PC-3 (cell line): Measurements from ENCODE around the gene TIMP1. TPM values are rescaled to one million over a fixed set of nuclear protein-coding genes. Genes with fewer than 3 reads are reported as not detected.

Experiments used
- ATAC-seq: fragments of 200-7000 bp; cut with Tn5 transposase; 2 replicates; pipeline ENCODE4 v1.9.1; 2020; ENCODE audit warnings: mild to moderate bottlenecking, moderate library complexity
- BruUV-seq: library from RNA; stranded (reverse); fragments of 400-500 nt; replicated peaks from 2 replicates; lab custom pipeline; 2021; lab: Mats Ljungman, UMichigan
- CTCF ChIA-PET: fragments of 300-600 bp; sonication (Branson Sonifier 250); formaldehyde crosslinking; loops from one replicate; lab custom pipeline; 2022; ENCODE audit warnings: antibody characterized with exemption; lab: Charles Lee
- POLR2A ChIA-PET: fragments of 300-600 bp; sonication (Branson Sonifier 250); formaldehyde crosslinking; loops from one replicate; lab custom pipeline; 2022; ENCODE audit warnings: antibody characterized with exemption; ENCODE audit not compliant: unreplicated experiment; lab: Charles Lee
- DNase-seq: peaks from one replicate; pipeline ENCODE4 v3.0.0-alpha.2; 2015
- H2AFZ ChIP-seq: fragments of 300-600 bp; sonication (generic); 2 replicates; pipeline ENCODE4 v1.6.0; 2016; ENCODE audit warnings: antibody characterized with exemption, low read length
- H3F3A ChIP-seq: fragments of 300-600 bp; sonication (generic); one replicate; pipeline ENCODE4 v1.6.0; 2017; ENCODE audit warnings: antibody characterized with exemption, low read length, control low read depth, mild to moderate bottlenecking; ENCODE audit not compliant: unreplicated experiment
- H3K27ac ChIP-seq: fragments of 300-600 bp; sonication (generic); 2 replicates; pipeline ENCODE4 v1.5.1; 2016; ENCODE audit warnings: mild to moderate bottlenecking, low read length
- H3K27me3 ChIP-seq: fragments of 300-600 bp; sonication (generic); 2 replicates; pipeline ENCODE4 v1.6.1; 2016; ENCODE audit warnings: low read length, mixed read lengths
- H3K36me3 ChIP-seq: fragments of 300-600 bp; sonication (generic); 2 replicates; pipeline ENCODE4 v1.6.1; 2016; ENCODE audit warnings: low read depth, mixed run types, low read length, mixed read lengths
- H3K4me1 ChIP-seq: fragments of 300-600 bp; sonication (generic); 2 replicates; pipeline ENCODE4 v1.5.1; 2016; ENCODE audit warnings: low read length; ENCODE audit not compliant: insufficient read depth
- H3K4me2 ChIP-seq: fragments of 300-600 bp; sonication (generic); 2 replicates; pipeline ENCODE4 v1.6.0; 2016; ENCODE audit warnings: low read length
- H3K4me3 ChIP-seq: fragments of 300-600 bp; sonication (generic); 2 replicates; pipeline ENCODE4 v1.5.1; 2016; ENCODE audit warnings: mild to moderate bottlenecking, low read length, mixed read lengths
- H3K79me2 ChIP-seq: fragments of 300-600 bp; sonication (generic); 2 replicates; pipeline ENCODE4 v1.6.1; 2017; ENCODE audit warnings: low read length, mixed read lengths
- H3K9ac ChIP-seq: fragments of 300-600 bp; sonication (generic); 2 replicates; pipeline ENCODE4 v1.6.0; 2016; ENCODE audit warnings: mild to moderate bottlenecking, low read length
- H3K9me2 ChIP-seq: fragments of 300-600 bp; sonication (generic); replicated peaks from 2 replicates; pipeline ENCODE4 v1.6.1; 2016; ENCODE audit warnings: mixed run types, low read length, mixed read lengths
- H3K9me3 ChIP-seq: fragments of 300-600 bp; sonication (generic); 2 replicates; pipeline ENCODE4 v1.6.1; 2016; ENCODE audit warnings: low read length, mixed read lengths
- H4K20me1 ChIP-seq: fragments of 300-600 bp; sonication (generic); 2 replicates; pipeline ENCODE4 v1.6.1; 2016; ENCODE audit warnings: low read length, mixed read lengths
- EZH2 ChIP-seq: fragments of 300-600 bp; sonication (generic); IDR thresholded peaks from one replicate; pipeline ENCODE4 v1.6.1; 2017; ENCODE audit warnings: antibody characterized with exemption, mild to moderate bottlenecking, low read length; ENCODE audit not compliant: unreplicated experiment
- EZH2phosphoT487 ChIP-seq: fragments of 300-600 bp; sonication (generic); IDR thresholded peaks from 2 replicates; pipeline ENCODE4 v1.6.1; 2018; ENCODE audit warnings: mild to moderate bottlenecking, antibody characterized with exemption, low read length, borderline replicate concordance
- intact Hi-C: fragments of 100-400 bp; cut with micrococcal nuclease; formaldehyde crosslinking; loops from 2 replicates; pipeline ENCODE4 v1.9.0; 2023
- total RNA-seq: library from RNA; depleted of rRNA; stranded (reverse); fragments of >200 nt; gene quantifications from 2 replicates; pipeline ENCODE4 v1.2.3, GENCODE V29; 2014
- TF ChIP-seq, protein P1 (sequence below): fragments of 300-600 bp; sonication (generic); conservative IDR thresholded peaks from 2 replicates; pipeline ENCODE4 v1.5.1; 2017; ENCODE audit warnings: antibody characterized with exemption, low read depth, mild to moderate bottlenecking, low read length

TIMP1 gene
- total RNA-seq, 1 experiment from 2014 or later: 222 TPM

DNA sequence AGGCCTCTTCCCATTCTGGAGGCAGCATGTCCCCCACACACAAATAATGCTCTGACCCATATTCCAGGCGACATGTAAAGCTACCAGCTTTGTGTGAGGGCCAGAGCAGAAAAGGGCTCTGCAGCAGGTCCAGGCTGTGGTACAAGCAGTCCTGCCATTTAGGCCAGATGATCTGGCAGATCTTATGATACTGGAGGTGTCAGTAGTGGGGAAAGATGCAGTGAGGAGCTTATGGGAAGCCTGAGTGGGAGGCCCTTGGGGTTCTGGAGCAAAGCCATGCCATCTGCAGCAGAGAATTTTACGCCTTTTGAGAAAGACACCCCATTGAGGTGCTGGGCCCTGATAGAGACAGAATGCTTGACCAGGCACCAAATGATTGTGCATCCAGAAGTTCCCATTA, 29.7 kb downstream of the TIMP1 start:
- no peak overlapping the region for H3K4me3 ChIP-seq
- H3K27me3 ChIP-seq: no peaks in the 10 kb centered on the region
- H3K4me1 ChIP-seq: no peaks in the 10 kb centered on the region
- ATAC-seq (no peak), DNase-seq (no peak)
- no peak for TF ChIP-seq EZH2
- TF ChIP-seq, protein P1, sequence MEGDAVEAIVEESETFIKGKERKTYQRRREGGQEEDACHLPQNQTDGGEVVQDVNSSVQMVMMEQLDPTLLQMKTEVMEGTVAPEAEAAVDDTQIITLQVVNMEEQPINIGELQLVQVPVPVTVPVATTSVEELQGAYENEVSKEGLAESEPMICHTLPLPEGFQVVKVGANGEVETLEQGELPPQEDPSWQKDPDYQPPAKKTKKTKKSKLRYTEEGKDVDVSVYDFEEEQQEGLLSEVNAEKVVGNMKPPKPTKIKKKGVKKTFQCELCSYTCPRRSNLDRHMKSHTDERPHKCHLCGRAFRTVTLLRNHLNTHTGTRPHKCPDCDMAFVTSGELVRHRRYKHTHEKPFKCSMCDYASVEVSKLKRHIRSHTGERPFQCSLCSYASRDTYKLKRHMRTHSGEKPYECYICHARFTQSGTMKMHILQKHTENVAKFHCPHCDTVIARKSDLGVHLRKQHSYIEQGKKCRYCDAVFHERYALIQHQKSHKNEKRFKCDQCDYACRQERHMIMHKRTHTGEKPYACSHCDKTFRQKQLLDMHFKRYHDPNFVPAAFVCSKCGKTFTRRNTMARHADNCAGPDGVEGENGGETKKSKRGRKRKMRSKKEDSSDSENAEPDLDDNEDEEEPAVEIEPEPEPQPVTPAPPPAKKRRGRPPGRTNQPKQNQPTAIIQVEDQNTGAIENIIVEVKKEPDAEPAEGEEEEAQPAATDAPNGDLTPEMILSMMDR: no peak
- H3K79me2 ChIP-seq: no peaks in the 10 kb centered on the region
- H3K9me3 ChIP-seq: no peaks in the 10 kb centered on the region
- no peak overlapping the region for H3K9ac ChIP-seq
- no TSS peak for BruUV-seq
- ChIA-PET CTCF (no interaction called here), POLR2A (no interaction called here)
- no peaks in the 10 kb centered on the region for H3K9me2 ChIP-seq
- no peaks in the 10 kb centered on the region for H3F3A ChIP-seq
- H3K4me2 ChIP-seq: no peak overlapping the region
- H3K36me3 ChIP-seq: no peaks in the 10 kb centered on the region
- H4K20me1 ChIP-seq: no peaks in the 10 kb centered on the region
- H2AFZ ChIP-seq: no peak overlapping the region
- H3K27ac ChIP-seq: no peak overlapping the region
- intact Hi-C loops: no loop called here

- ChIA-PET CTCF (no interaction called here), POLR2A (no interaction called here)
- H3K9me2 ChIP-seq: no peaks in the 10 kb centered on the region
- intact Hi-C loops: no loop called here
- H3K9me3 ChIP-seq: no peaks in the 10 kb centered on the region
- H2AFZ ChIP-seq: no peak overlapping the region
- no peak overlapping the region for H3K27ac ChIP-seq
- no peaks in the 10 kb centered on the region for H4K20me1 ChIP-seq
- no peaks in the 10 kb centered on the region for H3F3A ChIP-seq
- H3K4me1 ChIP-seq: no peaks in the 10 kb centered on the region
- no peak overlapping the region for H3K9ac ChIP-seq
- H3K4me2 ChIP-seq: no peak overlapping the region
- no peaks in the 10 kb centered on the region for H3K27me3 ChIP-seq
- H3K4me3 ChIP-seq: no peak overlapping the region
- no peaks in the 10 kb centered on the region for H3K79me2 ChIP-seq
- no peak for ATAC-seq
- BruUV-seq: no TSS peak
- TF ChIP-seq EZH2 (no peak), EZH2phosphoT487 (no peak)
- TF ChIP-seq, protein P1: no peak
- no peak for DNase-seq
- no peaks in the 10 kb centered on the region for H3K36me3 ChIP-seq
These were observed 30.2 kb downstream of the TIMP1 start for GRCh38 chrX:47612418-47612817.

- Histone ChIP-seq H3K36me3 (no peaks in the 10 kb centered on the region), H3K27ac (no peak overlapping the region), H4K20me1 (no peaks in the 10 kb centered on the region), H3K4me1 (no peaks in the 10 kb centered on the region), H3K79me2 (no peaks in the 10 kb centered on the region), H3K27me3 (no peaks in the 10 kb centered on the region), H3K4me3 (no peak overlapping the region), H2AFZ (no peak overlapping the region), H3K9me3 (no peaks in the 10 kb centered on the region), H3K9me2 (no peaks in the 10 kb centered on the region), H3K9ac (no peak overlapping the region), H3K4me2 (no peak overlapping the region), H3F3A (no peaks in the 10 kb centered on the region)
- no peak for DNase-seq
- ATAC-seq: no peak
- TF ChIP-seq EZH2 (no peak), EZH2phosphoT487 (no peak)
- TF ChIP-seq, protein P1: no peak
- BruUV-seq: no TSS peak
- intact Hi-C loops: no loop called here
- ChIA-PET POLR2A (no interaction called here), CTCF (no interaction called here)
These were observed 30.8 kb downstream of the TIMP1 start for GRCh38 chrX:47613082-47613481.
